Activated T-helper 1 cell treated with anti-CD3 and anti-CD28 coated beads, Interleukin-12 subunit alpha, Interleukin-12 subunit beta, Interleukin-2, Interleukin-4 antibody, amounts not matched to agents 30 ng/mL and 10 ng/mL and 1 ng/mL, durations not matched to agents 14 hours and 24 hours and 36 hours (primary cell): ENCODE measurements around the gene MTA1. TPM values are rescaled to one million over a fixed set of nuclear protein-coding genes. Genes with fewer than 3 reads are reported as not detected.

ENCODE experiments used
- total RNA-seq: library from RNA; stranded (reverse); gene quantifications from 2 replicates; pipeline ENCODE4 v1.2.3, GENCODE V29; 2022

The MTA1 gene
- total RNA-seq, 1 donor from 2014 or later = 173 TPM

Other genes with a start within 250 kb of the MTA1 start
- 8.5 and 10.9 TPM in 2 replicates for gene NUDT14, start 238.5 kb upstream of the MTA1 start, total RNA-seq
- 41.1 and 41.9 TPM in 2 replicates for gene BTBD6, start 171.3 kb upstream of the MTA1 start, total RNA-seq
- 46.1 and 46.9 TPM in 2 replicates for gene BRF1, start 118.8 kb upstream of the MTA1 start, total RNA-seq
- 28.2 and 32.3 TPM in 2 replicates for gene PACS2, start 105.1 kb upstream of the MTA1 start, total RNA-seq
- 7.4 and 9.1 TPM in 2 replicates for gene TEX22, start 21.3 kb upstream of the MTA1 start, total RNA-seq
- gene CRIP2, start 55.0 kb downstream of the MTA1 start, total RNA-seq = not detected in 2 replicates
- gene CRIP1, start 67.1 kb downstream of the MTA1 start, total RNA-seq = 97.1 and 103 TPM in 2 replicates
- 44.5 and 46.1 TPM in 2 replicates for gene TEDC1, start 71.4 kb downstream of the MTA1 start, total RNA-seq
- gene TMEM121, start 106.8 kb downstream of the MTA1 start, total RNA-seq = 9.9 and 11.7 TPM in 2 replicates